Skeletal muscle cell (primary cell): Measurements from ENCODE around the gene HDAC3.

Source experiments
- DNase-seq: peaks from one replicate; pipeline ENCODE4 v3.0.0-alpha.2; 2010; ENCODE audit warnings: low read depth
- H3K4me3 ChIP-seq: 2 replicates; pipeline ENCODE4 v1.5.1; 2011; ENCODE audit warnings: low read depth, mild to moderate bottlenecking, control low read depth, low read length, moderate library complexity

Gene HDAC3

DNA sequence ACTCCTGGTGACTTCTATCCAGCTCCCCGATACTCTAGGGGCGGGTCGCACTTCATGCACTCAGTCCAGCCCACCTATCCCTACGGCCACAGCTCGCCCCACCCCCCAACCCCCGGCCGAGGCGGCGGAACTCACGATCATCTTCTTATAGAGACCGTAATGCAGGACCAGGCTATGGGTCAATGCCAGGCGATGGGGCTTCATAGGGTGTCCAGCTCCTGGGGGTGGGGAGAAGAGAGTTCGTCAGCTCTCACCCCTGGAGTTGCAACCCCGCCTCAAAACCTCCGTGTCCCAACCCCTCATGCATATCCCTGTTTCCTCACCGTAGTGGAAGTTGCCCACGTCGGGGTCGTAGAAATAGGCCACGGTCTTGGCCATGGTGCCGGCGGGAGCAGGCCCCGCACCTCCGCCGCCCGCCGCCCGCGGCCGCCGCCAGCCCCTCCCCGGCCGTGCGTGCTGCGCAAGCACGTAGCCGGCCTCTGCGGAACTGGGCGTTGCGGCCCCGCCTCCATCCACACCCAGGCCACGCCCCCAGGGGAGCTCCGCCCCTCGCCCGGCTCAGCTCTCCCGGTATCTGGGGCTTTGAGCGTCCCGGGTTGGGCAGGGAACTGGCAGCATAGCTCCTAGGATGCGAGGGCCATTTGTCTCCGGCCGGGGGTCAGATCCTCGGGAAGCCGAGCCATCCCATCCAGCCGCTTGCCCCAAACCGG is at the start of gene HDAC3, which contains the start of gene RELL2:
Gene HDAC3 (minus strand): TSS at position 437 of the 710 bp plus-strand sequence. CDS start 59 bp downstream, at position 378.
Gene RELL2 (plus strand): TSS at position 585 of the 710 bp plus-strand sequence. CDS start 1,229 bp downstream, outside the sequence.
- peak within 1 kb of the TSS; percentile 95 for H3K4me3 ChIP-seq
- peak; percentile 63 for DNase-seq

DNA sequence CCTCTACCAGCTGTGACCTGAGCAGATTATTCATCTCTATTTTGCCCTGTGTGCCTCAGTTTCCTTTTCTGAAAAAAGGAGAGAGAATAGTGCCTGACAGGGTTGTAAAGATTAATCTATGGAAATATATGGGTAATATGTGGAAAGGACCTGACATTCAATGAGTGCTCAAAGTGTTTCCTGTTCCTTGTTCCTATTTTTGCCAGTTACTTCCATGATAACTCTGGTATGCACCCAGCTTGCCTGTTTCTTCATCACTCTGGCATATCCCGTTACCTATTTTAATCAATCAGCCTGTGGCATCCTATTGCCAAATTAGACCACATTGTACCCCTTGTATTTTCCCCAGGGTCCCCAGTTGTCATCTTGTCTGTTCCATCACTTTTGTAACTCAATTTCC is 48.9 kb upstream of the HDAC3 start:
- DNase-seq, result no peak
- no peak overlapping the region for H3K4me3 ChIP-seq

GRCh38 chr5:141683596-141684141 is 47.0 kb upstream of the HDAC3 start:
- DNase-seq, result no peak
- H3K4me3 ChIP-seq, result no peak overlapping the region

DNA sequence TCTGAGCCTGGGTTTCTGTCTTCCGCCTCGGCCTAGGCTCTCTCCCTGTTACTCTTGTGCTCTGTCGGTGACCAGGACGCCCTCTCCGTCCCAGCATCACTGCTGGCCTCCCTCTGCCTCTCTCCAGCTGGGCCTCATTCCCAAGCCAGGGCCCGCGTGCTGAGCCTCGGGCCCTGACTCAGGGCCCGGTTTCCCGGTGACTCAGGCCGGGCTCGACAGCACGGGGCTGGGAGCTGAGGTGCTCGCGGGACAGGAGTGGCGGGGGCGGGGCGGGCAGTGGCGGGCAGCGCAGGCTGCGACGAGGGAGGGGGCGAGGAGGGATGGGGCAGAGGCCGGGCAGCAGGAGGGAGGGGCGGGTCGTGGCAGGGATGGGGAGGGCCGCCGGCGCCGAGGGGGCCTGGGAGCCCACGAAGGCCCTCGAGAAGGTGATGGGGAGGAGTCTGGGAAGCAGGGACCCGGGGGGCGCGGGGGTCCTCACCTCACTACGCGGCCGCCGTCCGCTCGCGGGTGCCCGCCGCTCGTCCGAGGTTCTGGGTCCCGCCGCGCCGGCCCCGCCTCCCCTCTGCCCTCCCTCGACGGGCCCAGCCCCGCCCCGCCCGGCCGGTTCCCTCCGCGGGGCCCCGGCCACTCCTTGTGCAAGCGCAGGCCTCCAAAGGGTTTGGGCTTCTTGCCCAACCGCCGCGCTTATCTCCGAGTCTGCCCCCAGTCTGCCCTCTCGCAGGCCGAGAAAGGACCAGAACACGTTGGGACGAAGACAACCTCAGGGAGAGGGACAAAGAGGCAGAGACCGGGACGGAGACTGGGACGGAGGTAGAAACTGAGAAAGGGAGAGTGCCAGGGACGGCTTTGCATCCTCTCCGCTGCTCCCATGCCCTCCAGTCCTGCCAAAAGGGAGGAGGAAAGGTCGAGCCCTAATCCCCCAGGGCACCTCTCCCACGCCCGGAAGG is 45.3 kb upstream of the HDAC3 start, which contains the start of gene ARAP3:
Gene ARAP3 (minus strand): TSS at position 536 of the 947 bp plus-strand sequence. CDS start 1,744 bp downstream, outside the sequence.
- peak; percentile 60 for DNase-seq
- H3K4me3 ChIP-seq, result peak within 1 kb of the TSS; percentile 47

DNA sequence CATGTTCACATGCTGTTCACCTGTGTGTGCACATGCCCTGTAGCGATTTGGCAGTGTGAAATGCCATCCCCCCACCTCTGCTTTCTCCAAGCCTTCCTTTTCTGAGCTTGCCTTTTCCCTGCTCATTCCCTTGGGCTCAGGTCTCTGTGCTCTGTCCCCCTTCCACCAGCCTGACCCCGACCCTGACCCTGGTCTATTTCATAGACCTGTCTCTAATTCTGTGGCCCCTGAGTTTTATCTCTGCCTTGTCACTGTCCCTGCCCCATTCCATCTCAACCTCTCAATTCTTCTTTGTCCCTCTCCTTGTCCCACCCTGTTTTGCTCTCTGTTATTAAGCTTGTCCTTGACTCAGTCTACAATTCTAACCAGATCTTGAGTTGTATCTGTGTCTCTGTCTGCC is 44.6 kb upstream of the HDAC3 start:
- peak overlapping the region; percentile 47 for H3K4me3 ChIP-seq
- no peak for DNase-seq

DNA sequence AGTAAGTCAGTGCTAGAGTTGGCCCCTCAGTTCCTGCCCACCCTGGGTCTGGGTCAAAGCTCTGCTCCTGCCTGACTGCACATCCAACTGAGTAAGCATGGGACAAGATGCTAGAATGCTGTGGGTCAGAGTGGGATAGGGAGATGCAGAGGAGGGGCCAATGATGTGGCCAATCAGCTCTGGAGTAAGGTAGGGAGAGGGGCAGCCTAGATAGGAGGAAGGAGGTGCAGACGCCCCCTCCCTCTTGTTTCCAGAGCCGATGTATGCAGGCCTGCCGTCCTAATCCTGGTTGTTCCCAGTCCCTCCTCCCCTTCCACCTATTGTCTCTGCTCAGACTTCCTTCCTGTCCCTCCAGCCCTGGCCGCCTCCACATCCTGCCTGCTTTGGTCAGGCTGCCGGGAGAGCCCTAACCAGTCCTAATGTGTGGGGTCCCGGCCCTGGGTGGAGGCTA is 44.1 kb upstream of the HDAC3 start:
- H3K4me3 ChIP-seq, result peak overlapping the region; percentile 47
- DNase-seq, result no peak

GRCh38 chr5:141680178-141680577 is 43.5 kb upstream of the HDAC3 start:
- H3K4me3 ChIP-seq, result no peak overlapping the region
- DNase-seq, result no peak

- no peak for DNase-seq
- H3K4me3 ChIP-seq, result no peak overlapping the region
Measured at GRCh38 chr5:141677415-141677814, 40.8 kb upstream of the HDAC3 start.

GRCh38 chr5:141675672-141676071 is 39.0 kb upstream of the HDAC3 start:
- H3K4me3 ChIP-seq, result no peak overlapping the region
- DNase-seq, result no peak

DNA sequence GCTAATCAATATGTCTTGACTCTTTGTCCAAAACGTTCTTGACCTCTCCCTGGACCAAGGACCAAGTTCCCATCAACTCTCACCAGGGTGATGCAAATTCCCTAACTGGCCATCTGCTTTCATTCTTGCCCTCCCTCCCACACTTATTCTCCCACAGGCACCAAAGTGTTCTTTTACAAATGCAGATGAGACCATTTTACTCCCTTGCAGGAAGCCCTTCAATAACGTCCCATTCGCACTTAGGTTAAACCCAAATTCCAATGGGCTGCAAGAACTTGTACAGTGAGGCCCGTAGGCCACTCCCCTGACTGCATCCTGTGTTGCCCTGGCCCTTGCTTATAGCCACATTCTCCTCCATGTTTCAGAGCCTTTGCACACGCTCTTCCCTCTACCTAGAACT is 38.1 kb upstream of the HDAC3 start:
- DNase-seq, result no peak
- H3K4me3 ChIP-seq, result no peak overlapping the region

GRCh38 chr5:141672841-141673813 is 36.5 kb upstream of the HDAC3 start:
- H3K4me3 ChIP-seq, result no peak overlapping the region
- DNase-seq, result no peak

DNA sequence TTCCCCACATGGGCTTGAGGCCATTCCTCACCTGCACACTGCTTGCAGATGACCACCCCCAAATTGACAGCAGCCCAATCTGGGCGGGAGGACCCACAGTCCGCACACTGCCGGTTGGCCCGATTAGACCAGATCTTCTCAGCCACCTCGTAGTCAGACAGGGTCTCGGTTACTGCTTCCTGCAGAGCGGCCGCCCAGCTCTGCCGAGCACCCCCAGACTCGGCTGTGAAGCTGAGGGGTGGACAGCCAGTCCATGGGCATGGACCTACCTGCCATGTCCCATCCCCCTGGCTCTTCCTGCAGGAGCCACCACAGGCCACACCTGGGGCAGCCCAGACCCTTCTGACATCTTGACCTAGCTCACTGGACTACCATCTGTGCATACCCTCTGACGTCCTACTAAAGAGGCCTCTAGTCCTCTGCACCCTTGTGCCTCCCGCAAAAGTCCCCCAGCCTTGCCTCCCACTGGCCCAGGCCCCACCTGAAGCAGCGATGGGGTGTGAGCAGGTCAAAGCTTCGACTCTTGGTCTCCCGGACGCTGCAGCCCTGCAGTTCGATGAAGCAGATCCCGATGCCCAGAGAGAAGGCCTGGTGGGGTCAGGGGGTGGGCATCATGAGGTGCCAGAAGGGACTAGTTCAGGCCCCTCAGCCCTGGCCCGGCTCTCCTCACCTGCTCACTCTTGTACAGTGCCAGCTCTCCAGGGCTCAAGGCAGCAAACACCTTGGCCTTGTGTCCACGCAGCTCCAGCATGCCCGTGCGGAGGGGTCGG is 35.6 kb upstream of the HDAC3 start:
- no peak for DNase-seq

GRCh38 chr5:141669520-141669919 is 32.9 kb upstream of the HDAC3 start:
- no peak overlapping the region for H3K4me3 ChIP-seq
- no peak for DNase-seq

More for the DNA sequence above, 35.6 kb upstream of the HDAC3 start:
- no peak overlapping the region for H3K4me3 ChIP-seq

GRCh38 chr5:141668601-141669265 is 32.1 kb upstream of the HDAC3 start:
- DNase-seq, result no peak
- no peak overlapping the region for H3K4me3 ChIP-seq

- no peak for DNase-seq
- no peak overlapping the region for H3K4me3 ChIP-seq
Measured at GRCh38 chr5:141665995-141666940, 29.6 kb upstream of the HDAC3 start.

- no peak overlapping the region for H3K4me3 ChIP-seq
- no peak for DNase-seq
Measured at GRCh38 chr5:141664733-141665461, 28.2 kb upstream of the HDAC3 start.
